GM19395 (cell line): ENCODE data around the gene GSK3B.

ENCODE experiments used
- ATAC-seq: cut with Tn5 transposase; IDR thresholded peaks from one replicate; pipeline ENCODE4 v1.9.1; 2021; ENCODE audit warnings: mild to moderate bottlenecking, moderate library complexity; ENCODE audit not compliant: unreplicated experiment

Gene GSK3B

DNA sequence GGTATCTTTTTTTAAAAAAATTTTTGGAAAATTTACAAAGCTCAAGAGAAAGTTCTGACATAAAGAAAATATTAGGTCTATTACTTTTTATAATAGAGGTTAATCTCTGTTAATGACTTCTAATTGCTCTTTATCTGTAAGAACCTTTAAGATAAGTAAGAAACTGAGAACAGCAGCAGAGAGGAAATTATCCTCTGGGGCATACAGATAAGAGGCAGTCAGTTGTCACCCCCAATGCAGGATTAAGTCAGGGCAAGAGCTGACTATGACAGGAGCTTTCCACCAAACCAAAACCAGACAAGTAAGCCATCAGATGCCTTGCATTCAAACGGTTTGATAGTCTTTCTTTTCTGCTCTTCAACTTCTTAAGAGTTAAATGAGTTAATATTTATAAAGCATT lies 149.0 kb downstream of the GSK3B start:
- no peak for ATAC-seq

DNA sequence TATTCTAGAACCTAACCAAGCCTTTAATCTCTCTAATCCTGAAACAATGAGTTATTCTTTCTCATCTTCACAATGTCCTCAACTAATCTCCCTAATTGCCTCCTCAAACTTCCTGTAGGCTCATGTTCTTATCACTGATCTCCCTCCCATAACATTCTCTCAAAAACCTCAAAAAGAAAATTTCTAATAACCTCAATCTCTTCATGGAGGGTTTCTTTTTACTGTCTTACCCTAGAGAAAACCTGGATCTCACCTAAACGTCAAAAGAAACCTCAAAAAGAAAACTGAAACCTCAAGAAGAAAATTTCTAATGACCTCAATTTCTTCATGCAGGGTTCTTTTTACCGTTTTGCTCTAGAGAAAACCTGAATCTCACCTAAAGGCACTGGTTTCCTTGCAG lies 150.2 kb downstream of the GSK3B start:
- ATAC-seq = peak; percentile 81

DNA sequence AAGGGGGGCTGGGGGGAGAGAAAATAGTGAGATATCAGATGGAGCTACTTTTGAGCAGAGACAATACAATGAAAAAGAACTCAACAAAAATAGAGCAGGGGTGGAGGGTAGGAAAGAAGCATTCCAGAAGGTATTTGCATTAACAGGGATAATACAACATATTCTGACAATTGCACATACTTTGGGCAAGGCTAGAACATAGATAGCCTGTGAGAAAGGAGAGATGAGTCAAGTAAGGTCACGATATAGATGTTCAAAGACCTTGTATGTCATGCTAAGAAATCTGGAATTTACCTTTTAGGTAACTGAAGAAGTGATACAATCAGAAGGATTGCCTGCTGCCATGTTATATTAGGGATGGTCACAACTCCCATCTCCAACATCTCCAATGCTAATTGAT lies 155.2 kb downstream of the GSK3B start:
- ATAC-seq = no peak

DNA sequence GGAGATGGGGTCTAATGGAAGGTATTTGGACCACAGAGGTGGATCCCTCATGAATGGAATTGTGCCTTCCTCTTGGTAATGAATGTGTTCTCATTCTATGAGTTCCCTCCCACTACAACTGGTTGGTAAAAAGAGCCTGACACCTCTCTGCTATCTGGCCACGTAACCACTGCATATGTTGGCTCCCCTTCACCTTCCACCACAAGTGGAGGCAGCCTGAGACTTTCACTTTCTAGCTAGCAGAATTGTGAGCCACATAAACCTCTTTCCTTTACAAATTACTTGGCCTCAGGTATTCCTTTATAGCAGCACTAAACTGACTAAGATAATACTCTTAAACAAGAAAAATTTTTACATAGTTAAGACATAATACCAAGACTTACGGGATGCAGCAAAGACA lies 157.0 kb downstream of the GSK3B start:
- peak; percentile 99 for ATAC-seq

GRCh38 chr3:119934249-119934648 lies 160.0 kb downstream of the GSK3B start:
- no peak for ATAC-seq

GRCh38 chr3:119933207-119933606 lies 161.0 kb downstream of the GSK3B start:
- ATAC-seq = no peak

GRCh38 chr3:119930286-119930685 lies 164.0 kb downstream of the GSK3B start:
- ATAC-seq = no peak

GRCh38 chr3:119927190-119927589 lies 167.1 kb downstream of the GSK3B start:
- ATAC-seq = no peak

DNA sequence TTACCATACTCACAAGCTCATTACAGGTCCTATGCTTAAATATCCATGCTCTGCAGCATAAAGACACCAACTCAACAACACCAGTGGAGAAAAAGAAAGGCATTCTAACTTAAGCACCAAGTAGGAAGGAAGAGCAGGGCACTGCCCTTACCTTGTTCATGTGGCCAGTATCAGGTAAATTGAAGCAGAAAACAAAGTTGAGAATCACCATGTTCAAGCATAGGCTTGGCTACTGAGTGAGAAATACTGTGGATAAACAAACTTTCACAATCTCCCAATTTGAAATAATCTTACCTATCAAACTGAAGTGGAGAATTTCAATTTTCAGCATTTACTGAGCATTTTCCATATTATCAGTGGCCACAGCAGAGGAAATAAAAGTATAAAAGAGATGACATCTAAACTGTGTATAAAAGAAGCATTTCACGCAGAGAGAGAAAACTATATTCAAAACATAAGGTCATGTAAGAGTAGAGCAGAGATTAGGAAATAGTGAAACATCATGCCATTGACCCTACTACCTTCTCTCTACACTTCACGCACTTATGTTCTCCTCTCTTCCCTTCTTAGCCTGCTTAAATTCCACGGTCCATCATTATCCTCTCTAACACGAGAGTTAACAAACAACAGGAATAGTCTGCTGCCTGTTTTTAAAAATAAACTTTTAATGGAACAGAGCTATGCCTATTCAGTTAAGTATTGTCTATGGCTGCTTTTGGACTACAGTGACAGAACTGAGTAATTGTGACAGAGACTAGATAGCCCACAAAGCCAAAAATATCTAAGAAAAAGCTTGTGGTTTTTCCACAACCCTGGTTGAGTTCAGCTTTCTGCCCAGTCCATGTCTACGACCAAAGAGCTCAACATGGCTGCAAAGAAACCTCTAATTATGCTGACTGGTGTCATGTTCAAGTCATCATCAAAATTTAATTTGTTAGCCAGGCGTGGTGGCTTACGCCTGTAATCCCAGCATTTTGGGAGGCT lies 169.8 kb downstream of the GSK3B start:
- no peak for ATAC-seq

GRCh38 chr3:119918992-119919933 lies 175.0 kb downstream of the GSK3B start:
- no peak for ATAC-seq

- ATAC-seq = no peak
Observed at GRCh38 chr3:119913021-119913420, 181.2 kb downstream of the GSK3B start.

- no peak for ATAC-seq
Observed at GRCh38 chr3:119912220-119912619, 182.0 kb downstream of the GSK3B start.

DNA sequence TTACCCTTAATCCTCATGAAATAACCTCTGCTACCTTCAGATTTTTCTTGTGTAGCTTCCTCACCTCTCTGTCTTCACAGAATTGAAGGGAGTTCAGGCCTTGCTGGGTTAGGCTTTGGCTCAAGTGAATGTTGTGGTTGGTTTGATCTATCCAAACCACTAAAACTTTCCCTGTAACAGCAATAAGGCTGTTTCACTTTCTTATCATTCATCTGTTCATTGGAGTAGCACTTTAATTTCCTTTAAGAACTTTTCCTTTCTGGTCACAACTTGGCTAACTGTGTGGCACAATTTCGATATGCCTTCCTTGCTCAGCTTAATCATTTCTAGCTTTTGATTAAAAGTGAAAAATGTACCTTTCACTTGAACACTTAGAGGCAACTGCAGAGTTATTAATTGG lies 182.5 kb downstream of the GSK3B start:
- ATAC-seq = no peak

DNA sequence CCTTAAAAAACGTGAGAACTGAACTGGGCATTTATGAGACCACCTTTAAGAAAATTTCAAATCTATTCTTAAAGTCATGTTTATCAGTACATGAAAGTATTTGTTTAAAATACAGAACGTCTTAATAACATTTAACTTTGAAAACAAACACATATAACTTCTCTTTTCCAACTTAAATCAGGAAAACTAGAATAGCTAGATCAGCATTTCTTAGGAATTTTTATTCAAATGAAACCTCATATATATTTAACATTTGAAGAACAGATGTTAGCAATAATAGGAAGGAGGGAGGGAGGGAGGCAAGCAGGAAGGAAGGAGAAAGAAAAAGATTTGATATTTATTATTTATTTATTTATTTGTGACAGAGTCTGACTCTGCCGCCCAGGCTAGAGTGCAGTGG lies 192.2 kb downstream of the GSK3B start:
- ATAC-seq = no peak

DNA sequence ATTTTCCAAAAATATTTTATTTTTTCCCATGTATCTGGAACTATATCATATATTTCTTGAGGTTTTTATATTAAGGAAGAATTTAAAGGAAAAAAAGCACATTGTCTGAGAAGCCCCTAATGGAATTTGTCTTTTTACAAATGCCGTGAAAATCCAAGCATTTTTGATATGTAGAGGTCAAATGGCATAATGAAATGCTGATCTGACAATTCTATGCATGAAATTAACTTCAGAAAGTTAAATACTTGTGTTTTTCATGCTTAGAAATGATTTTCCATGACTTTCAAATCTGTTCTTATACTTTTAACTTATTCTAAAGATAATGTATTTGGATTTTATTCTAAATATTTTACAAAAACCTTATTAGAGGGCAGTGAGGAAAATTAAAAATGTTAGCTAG lies 193.1 kb downstream of the GSK3B start:
- ATAC-seq = no peak

DNA sequence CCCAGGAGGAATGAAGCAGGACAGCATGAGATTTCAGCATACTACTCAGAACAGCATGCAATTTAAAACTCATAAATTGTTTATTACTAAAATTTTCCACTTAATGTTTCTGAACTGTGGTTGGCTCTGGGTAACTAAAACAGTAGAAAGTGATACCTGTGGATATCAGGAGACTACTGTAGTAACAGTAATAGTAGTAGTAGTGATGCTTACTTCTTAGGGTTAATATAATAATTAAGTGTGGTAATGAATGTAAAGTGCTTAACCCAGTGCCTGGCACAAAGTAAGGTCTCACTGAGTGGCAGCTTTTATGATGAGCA lies 195.1 kb downstream of the GSK3B start:
- no peak for ATAC-seq

GRCh38 chr3:119898478-119899191 lies 195.6 kb downstream of the GSK3B start:
- ATAC-seq = no peak

GRCh38 chr3:119894195-119894594 lies 200.1 kb downstream of the GSK3B start:
- no peak for ATAC-seq

DNA sequence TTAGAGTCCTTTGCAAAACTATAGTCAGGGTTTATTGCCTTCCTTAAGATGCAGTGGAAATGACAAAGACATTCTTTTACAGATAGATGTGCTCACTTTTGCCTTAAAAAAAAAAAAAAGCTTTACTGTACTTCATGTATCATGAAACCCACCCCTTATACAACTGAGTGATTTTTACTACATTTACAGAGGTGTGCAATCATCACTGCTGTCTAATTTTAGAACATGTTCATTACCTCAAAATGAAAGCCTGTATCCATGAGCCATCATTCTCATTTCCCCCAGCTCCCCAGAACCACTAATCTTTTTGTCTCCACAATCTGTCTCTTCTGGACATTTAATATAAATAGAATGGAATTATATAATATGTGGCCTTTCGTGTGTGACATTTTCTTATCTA lies 200.5 kb downstream of the GSK3B start:
- no peak for ATAC-seq

- ATAC-seq = peak; percentile 72
Observed at GRCh38 chr3:119891944-119892721, 202.1 kb downstream of the GSK3B start.
